Psoas muscle (tissue), 8 donors: ENCODE results near the gene KLHL33. TPM values are rescaled to one million over a fixed set of nuclear protein-coding genes. Genes with fewer than 3 reads are reported as not detected.

Experiments used
- ATAC-seq, 4 donors: fragments of 200-7000 bp; cut with Tn5 transposase; one replicate each; pipeline ENCODE4 v1.9.1; 2020; ENCODE audit warnings: moderate library complexity in 3 of 4, mild to moderate bottlenecking in 2 of 4
- DNase-seq, 2 donors: peaks; one replicate each; pipeline ENCODE4 v3.0.0-alpha.2; 2020
- H3K27ac ChIP-seq: fragments of 200-600 bp; one replicate; pipeline ENCODE4 v1.8.0; 2022
- H3K27me3 ChIP-seq, 3 donors: fragments of 200-600 bp in 1 of 3; one replicate each; pipeline versions ENCODE4 v1.6.1 to v1.8.0; 2013 to 2022; ENCODE audit warnings: low read length in 2 of 3, mild to moderate bottlenecking in 2 of 3, moderate library complexity in 1 of 3; ENCODE audit not compliant: insufficient read depth in 3 of 3
- H3K36me3 ChIP-seq, 2 donors: fragments of 200-600 bp in 1 of 2; one replicate each; pipeline versions ENCODE4 v1.6.1 to v1.8.0; 2013 to 2022; ENCODE audit warnings: low read depth in 1 of 2, mild to moderate bottlenecking in 1 of 2, moderate library complexity in 1 of 2; ENCODE audit not compliant: insufficient read depth in 1 of 2
- H3K4me1 ChIP-seq: fragments of 200-600 bp; one replicate; pipeline ENCODE4 v1.8.0; 2022
- H3K4me3 ChIP-seq: fragments of 200-600 bp; one replicate; pipeline ENCODE4 v1.8.0; 2022; ENCODE audit warnings: mild to moderate bottlenecking
- H3K9me3 ChIP-seq: fragments of 200-600 bp; one replicate; pipeline ENCODE4 v1.8.0; 2022
- CTCF ChIP-seq: fragments of 200-600 bp; IDR thresholded peaks from one replicate; pipeline ENCODE4 v1.8.0; 2022; ENCODE audit warnings: antibody characterized with exemption
- WGBS, 3 donors: extraction: QIAGEN DNeasy Blood & Tissue Kit; methylation state at CpG; one replicate each; pipeline versions ENCODE4 v1.1.6 to v1.1.7; 2013; 5-methylcytosine and 5-hydroxymethylcytosine counted together
- intact Hi-C, 2 donors: fragments of 100-400 bp; cut with DNase I; formaldehyde crosslinking; loops; one replicate each; pipeline versions ENCODE4 v1.11.0 to v1.14.2; 2022
- polyA plus RNA-seq, 3 donors: library from polyadenylated mRNA; stranded (reverse); fragments of 200-250 nt; gene quantifications; one replicate each; pipeline ENCODE4 v1.2.3, GENCODE V29; 2013
- total RNA-seq, 4 donors: library from RNA; stranded (reverse); fragmentation: NEBNext Ultra II Directional in 2 of 4; extraction: Animal tissue kit (Norgen Biotek cat#: 25700) in 2 of 4; gene quantifications; one replicate each; pipeline versions ENCODE4 v1.2.1 to v1.2.4, GENCODE V29; 2021 to 2023
- donor health status: healthy with polysubstance abuse.
- donor health status: DM: no; HTN: no; CAD: no; lungs with moderate emphysema.
- donor health status: Bipolar disorder and iron deficiency.
- donor health status: healthy.
- donor health status: DM: yes; HTN: yes; CAD: no.
- donor health status: DM: no; HTN: no; CAD: no.
- donor health status: DM: no; HTN: no; CAD: no.
- donor health status: DM: yes; HTN: yes; CAD: no.

KLHL33 gene
- total and polyA plus RNA-seq, 7 donors: 0.30 to 19.5 (median 2.8) TPM

- 96% methylated on average over 17 of the region's 17 CpGs for WGBS, 3 donors
- no peak for DNase-seq
- TF ChIP-seq CTCF: no peak
- intact Hi-C loops: no loop called here
- Histone ChIP-seq H3K4me3 (no peak overlapping the region), H3K4me1 (no peaks in the 10 kb centered on the region), H3K9me3 (no peaks in the 10 kb centered on the region), H3K36me3 (peaks cover 23 to 100% of the 10 kb centered on the region in 2 donors), H3K27ac (no peak overlapping the region), H3K27me3 (no peaks in the 10 kb centered on the region)
- ATAC-seq: no peak
Observed at GRCh38 chr14:20386276-20386855, 49.6 kb downstream of the KLHL33 start.

- no peak for ATAC-seq
- Histone ChIP-seq H3K27me3 (no peaks in the 10 kb centered on the region), H3K4me1 (no peaks in the 10 kb centered on the region), H3K4me3 (no peak overlapping the region), H3K27ac (no peak overlapping the region), H3K36me3 (peaks cover 18 to 100% of the 10 kb centered on the region in 2 donors), H3K9me3 (no peaks in the 10 kb centered on the region)
- intact Hi-C loops: no loop called here
- WGBS, 3 donors: 94 to 98% (median 97%) methylated on average over 5 of the region's 5 CpGs
- no peak for DNase-seq
- no peak for TF ChIP-seq CTCF
Observed at GRCh38 chr14:20384886-20385285, 51.1 kb downstream of the KLHL33 start.

- intact Hi-C loops: no loop called here
- Histone ChIP-seq H3K27me3 (no peaks in the 10 kb centered on the region), H3K27ac (no peak overlapping the region), H3K36me3 (peaks cover 19 to 100% of the 10 kb centered on the region in 2 donors), H3K4me3 (no peak overlapping the region), H3K9me3 (no peaks in the 10 kb centered on the region), H3K4me1 (no peaks in the 10 kb centered on the region)
- no peak for DNase-seq
- no peak for TF ChIP-seq CTCF
- WGBS, 3 donors: 87 to 92% (median 90%) methylated on average over 7 of the region's 7 CpGs
- ATAC-seq: no peak
Observed at GRCh38 chr14:20384321-20384720, 51.6 kb downstream of the KLHL33 start.

- no peak for TF ChIP-seq CTCF
- H3K36me3 ChIP-seq: peaks cover 21 to 100% of the 10 kb centered on the region in 2 donors
Observed at GRCh38 chr14:20383636-20384035, 52.3 kb downstream of the KLHL33 start.

GRCh38 chr14:20383032-20383431 lies 52.9 kb downstream of the KLHL33 start:
- intact Hi-C loops: no loop called here
- DNase-seq: no peak
- Histone ChIP-seq H3K36me3 (peaks cover 19 to 100% of the 10 kb centered on the region in 2 donors), H3K4me3 (no peak overlapping the region), H3K4me1 (no peaks in the 10 kb centered on the region), H3K9me3 (no peaks in the 10 kb centered on the region), H3K27me3 (no peaks in the 10 kb centered on the region), H3K27ac (no peak overlapping the region)
- WGBS, 3 donors: 95 to 96% (median 96%) methylated on average over 10 of the region's 10 CpGs
- no peak for TF ChIP-seq CTCF
- ATAC-seq: no peak

More at GRCh38 chr14:20383636-20384035, 52.3 kb downstream of the KLHL33 start:
- no peak overlapping the region for H3K27ac ChIP-seq
- intact Hi-C loops: no loop called here
- ATAC-seq: peak in 1 of 4 donors; percentile 8
- no peak for DNase-seq
- 93 to 97% (median 95%) methylated on average over 5 of the region's 5 CpGs for WGBS, 3 donors
- H3K9me3 ChIP-seq: no peaks in the 10 kb centered on the region
- H3K4me3 ChIP-seq: no peak overlapping the region
- no peaks in the 10 kb centered on the region for H3K27me3 ChIP-seq
- no peaks in the 10 kb centered on the region for H3K4me1 ChIP-seq
